ENCODE measurements around the gene GRHPR. TPM values are rescaled to one million over a fixed set of nuclear protein-coding genes. Genes with fewer than 3 reads are reported as not detected.
"Not testable (repeated sequence)": the region's sequence is repeated elsewhere in the genome, so short reads cannot be mapped to it uniquely, and the experiment has no call there.

GRHPR gene
- total RNA-seq, 1 donor from 2014 or later: 91.6 TPM

GRCh38 chr9:37390759-37391158, 31.7 kb upstream of the GRHPR start:
- no peak overlapping the region for H3K4me3 ChIP-seq (ENCODE audit: low read depth, low read length)
- TF ChIP-seq CTCF (IDR thresholded peaks at IDR 0.05; ENCODE audit: insufficient read depth, low read length, severe bottlenecking): peak; percentile 72
- H3K36me3 ChIP-seq (ENCODE audit: control insufficient read depth, insufficient read depth, low read length): no peaks in the 10 kb centered on the region
- H3K27me3 ChIP-seq (ENCODE audit: control insufficient read depth, insufficient read depth, low read length): no peaks in the 10 kb centered on the region
- DNase-seq (ENCODE audit: low read depth): peak; percentile 27
- FAIRE-seq: no peak

- no peak for TF ChIP-seq CTCF (IDR thresholded peaks at IDR 0.05; ENCODE audit: insufficient read depth, low read length, severe bottlenecking)
- no peak for FAIRE-seq
- H3K27me3 ChIP-seq (ENCODE audit: control insufficient read depth, insufficient read depth, low read length): no peaks in the 10 kb centered on the region
- no peak for DNase-seq (ENCODE audit: low read depth)
- no peak overlapping the region for H3K4me3 ChIP-seq (ENCODE audit: low read depth, low read length)
- no peaks in the 10 kb centered on the region for H3K36me3 ChIP-seq (ENCODE audit: control insufficient read depth, insufficient read depth, low read length)
These were observed 30.2 kb upstream of the GRHPR start for GRCh38 chr9:37392272-37392671.

- DNase-seq (ENCODE audit: low read depth): no peak
- Histone ChIP-seq H3K36me3 (ENCODE audit: control insufficient read depth, insufficient read depth, low read length) (no peaks in the 10 kb centered on the region), H3K27me3 (ENCODE audit: control insufficient read depth, insufficient read depth, low read length) (no peaks in the 10 kb centered on the region), H3K4me3 (ENCODE audit: low read depth, low read length) (no peak overlapping the region)
- no peak for TF ChIP-seq CTCF (IDR thresholded peaks at IDR 0.05; ENCODE audit: insufficient read depth, low read length, severe bottlenecking)
- no peak for FAIRE-seq
These were observed 27.3 kb upstream of the GRHPR start for GRCh38 chr9:37395229-37395628.

GRCh38 chr9:37395663-37396062, 26.8 kb upstream of the GRHPR start:
- Histone ChIP-seq H3K36me3 (ENCODE audit: control insufficient read depth, insufficient read depth, low read length) (no peaks in the 10 kb centered on the region), H3K4me3 (ENCODE audit: low read depth, low read length) (no peak overlapping the region), H3K27me3 (ENCODE audit: control insufficient read depth, insufficient read depth, low read length) (no peaks in the 10 kb centered on the region)
- no peak for TF ChIP-seq CTCF (IDR thresholded peaks at IDR 0.05; ENCODE audit: insufficient read depth, low read length, severe bottlenecking)
- FAIRE-seq (no peak), DNase-seq (ENCODE audit: low read depth) (no peak)

- H3K4me3 ChIP-seq (ENCODE audit: low read depth, low read length); H3K27me3 ChIP-seq (ENCODE audit: control insufficient read depth, insufficient read depth, low read length); H3K36me3 ChIP-seq (ENCODE audit: control insufficient read depth, insufficient read depth, low read length); DNase-seq (ENCODE audit: low read depth); FAIRE-seq: not testable (repeated sequence)
These were observed 24.5 kb upstream of the GRHPR start for GRCh38 chr9:37397948-37398347.

GRCh38 chr9:37398464-37399025, 24.0 kb upstream of the GRHPR start:
- TF ChIP-seq CTCF (IDR thresholded peaks at IDR 0.05; ENCODE audit: insufficient read depth, low read length, severe bottlenecking): no peak

More at GRCh38 chr9:37398464-37399025, 24.0 kb upstream of the GRHPR start:
- DNase-seq (ENCODE audit: low read depth) (no peak), FAIRE-seq (no peak)
- Histone ChIP-seq H3K36me3 (ENCODE audit: control insufficient read depth, insufficient read depth, low read length) (no peaks in the 10 kb centered on the region), H3K27me3 (ENCODE audit: control insufficient read depth, insufficient read depth, low read length) (no peaks in the 10 kb centered on the region), H3K4me3 (ENCODE audit: low read depth, low read length) (no peak overlapping the region)

Data from bronchial epithelial cell (primary cell).